Occipital lobe (tissue), 2 donors: ENCODE measurements around the gene UBE2J1. TPM values are rescaled to one million over a fixed set of nuclear protein-coding genes. Genes with fewer than 3 reads are reported as not detected.
A peak's percentile ranks its signal among the peaks of the same experiment; 100 is the strongest.
"Not testable (repeated sequence)": the region's sequence is repeated elsewhere in the genome, so short reads cannot be mapped to it uniquely, and the experiment has no call there.

Source experiments
- DNase-seq: peaks from one replicate; lab custom pipeline; 2025; lab: John Stamatoyannopoulos, UW
- total RNA-seq: library from RNA; depleted of rRNA; stranded (reverse); fragments of >200 nt; gene quantifications from one replicate; pipeline ENCODE4 v1.2.3, GENCODE V29; 2014

Gene UBE2J1
- total RNA-seq, 1 donor from 2014 or later = 62.5 TPM

DNA sequence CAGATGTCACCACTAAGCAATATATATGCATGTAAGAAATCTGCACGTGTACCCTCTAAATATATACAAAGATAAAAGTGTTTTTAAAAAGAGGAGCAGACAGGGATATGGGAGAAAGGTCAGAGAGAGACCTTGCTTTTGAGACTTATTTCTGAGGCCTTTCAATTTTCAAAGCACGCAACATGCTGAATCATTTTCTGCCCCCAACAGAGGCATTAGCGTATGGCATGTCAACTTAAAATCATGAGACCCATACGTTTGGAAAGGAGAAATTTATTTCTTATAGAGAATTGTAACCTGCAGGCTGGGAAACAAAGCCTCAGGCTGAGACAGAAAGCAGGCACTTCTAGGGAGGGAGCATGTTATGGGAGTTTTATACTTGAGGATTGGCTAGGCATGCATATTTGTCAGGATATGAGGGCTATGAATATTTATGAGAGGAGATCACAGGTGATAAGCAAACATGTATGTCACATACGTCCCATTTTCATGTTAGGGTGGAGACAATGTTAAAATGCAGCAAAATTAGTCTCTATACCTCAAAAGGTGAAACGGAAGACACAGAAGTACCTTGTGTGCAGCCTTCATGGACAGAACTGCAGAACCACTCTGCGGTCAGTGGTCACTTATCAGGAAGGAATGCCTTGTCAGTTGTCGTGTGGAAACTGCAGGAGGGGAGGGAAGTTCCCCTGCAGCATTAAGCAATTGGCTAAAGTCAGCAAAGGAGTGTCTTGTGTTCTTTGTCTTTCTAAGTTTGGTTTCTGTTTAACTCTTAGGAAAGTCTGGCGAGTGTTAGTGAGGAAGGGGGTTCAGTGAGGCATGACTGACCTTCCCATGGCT is 31.2 kb downstream of the UBE2J1 start:
- DNase-seq = no peak

DNA sequence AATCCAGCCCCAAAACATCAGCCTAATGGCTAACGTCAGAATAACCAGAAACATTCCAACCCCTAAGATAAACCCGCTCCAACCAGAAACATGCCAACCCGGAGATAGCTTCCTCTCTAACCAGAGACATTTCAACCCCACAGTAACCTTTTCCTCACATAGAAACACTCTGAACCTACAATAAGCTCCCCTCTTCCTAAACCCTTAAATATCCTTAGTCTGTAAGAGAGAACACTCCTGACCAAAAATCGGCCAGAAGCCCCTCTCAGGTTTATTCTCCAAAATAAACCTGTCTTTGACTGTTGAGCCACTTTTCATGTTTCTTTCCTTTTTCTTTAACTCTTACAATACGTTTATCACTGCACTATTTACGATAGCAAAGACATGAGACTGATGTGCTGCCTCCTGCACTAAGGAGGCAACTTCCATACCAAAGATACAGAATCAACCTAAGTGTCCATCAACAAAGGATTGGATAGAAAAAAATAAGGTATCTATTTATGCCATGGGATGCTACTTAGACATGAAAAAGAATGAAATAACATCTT is 32.4 kb downstream of the UBE2J1 start:
- no peak for DNase-seq

DNA sequence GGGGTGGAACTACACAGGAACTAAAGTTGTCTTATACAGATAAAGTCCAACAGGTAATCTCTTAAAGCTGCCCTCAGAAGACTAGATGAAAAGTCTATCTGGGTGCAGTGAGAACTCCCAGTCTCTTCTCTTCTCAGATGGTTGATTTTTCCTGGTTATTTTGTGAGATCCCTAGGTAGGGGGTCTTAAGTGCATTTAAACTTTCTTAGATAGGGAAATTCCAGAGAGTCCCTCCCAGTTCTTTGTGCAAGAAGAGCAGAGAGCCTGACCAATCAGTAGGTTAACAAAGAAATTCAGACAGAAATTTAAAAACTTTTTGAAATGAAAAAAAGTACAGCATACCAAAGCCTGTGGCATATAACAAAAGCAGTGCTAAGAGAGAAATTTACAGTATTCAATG is 35.5 kb downstream of the UBE2J1 start:
- no peak for DNase-seq

DNA sequence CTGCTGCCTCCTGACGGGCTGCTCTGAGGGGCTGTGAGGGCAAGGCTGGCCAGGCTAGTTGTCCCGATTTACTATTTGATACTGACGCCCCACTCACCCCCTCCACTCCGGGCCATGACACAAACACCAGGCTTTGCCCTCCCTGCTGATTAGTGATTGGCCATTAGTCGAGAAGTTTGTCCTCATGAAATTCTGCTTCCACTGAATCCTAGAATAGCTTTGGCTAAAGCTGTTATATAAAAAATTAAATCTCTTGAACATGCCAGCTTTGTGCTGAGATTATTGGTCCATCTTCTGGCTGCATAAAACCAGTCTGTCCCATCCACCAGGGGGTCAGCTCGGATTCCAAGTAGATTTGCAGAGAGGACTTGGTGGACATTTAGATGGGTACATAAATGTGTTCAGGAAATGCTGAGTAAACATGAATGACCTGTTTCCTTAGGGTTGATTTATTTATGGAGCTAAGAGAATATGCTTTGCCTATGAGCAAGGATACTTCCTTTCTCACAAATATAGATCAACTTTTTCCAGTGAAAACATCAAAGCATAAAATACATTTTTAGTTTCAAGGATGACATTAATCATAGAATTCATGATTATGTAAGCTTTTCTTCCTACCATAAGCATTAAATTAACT is 37.2 kb downstream of the UBE2J1 start, which contains the start of gene GABRR2:
Gene GABRR2, minus strand, starts transcription at position 51 of the 637 bp plus-strand sequence. CDS start 134 bp downstream, outside the sequence.
- DNase-seq = no peak

DNA sequence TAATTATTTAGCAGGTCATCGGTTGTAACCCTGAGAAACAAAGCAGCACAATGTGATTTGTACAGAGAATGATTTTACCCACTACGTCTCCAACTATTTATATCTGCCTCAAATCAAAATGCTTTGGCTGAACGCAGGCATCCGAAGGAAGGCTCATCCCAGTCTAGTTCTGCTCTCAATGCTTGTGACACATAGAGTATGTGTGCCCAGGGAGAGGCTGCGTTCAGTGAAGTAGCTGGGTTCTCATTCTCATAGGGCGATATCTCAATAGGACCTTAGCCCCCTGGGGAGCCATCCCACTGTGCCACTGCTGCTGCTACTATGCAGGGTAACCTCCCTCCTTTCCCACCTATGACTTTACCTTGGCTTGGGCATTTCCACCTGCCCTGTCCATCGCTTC is 37.8 kb downstream of the UBE2J1 start:
- DNase-seq = no peak

DNA sequence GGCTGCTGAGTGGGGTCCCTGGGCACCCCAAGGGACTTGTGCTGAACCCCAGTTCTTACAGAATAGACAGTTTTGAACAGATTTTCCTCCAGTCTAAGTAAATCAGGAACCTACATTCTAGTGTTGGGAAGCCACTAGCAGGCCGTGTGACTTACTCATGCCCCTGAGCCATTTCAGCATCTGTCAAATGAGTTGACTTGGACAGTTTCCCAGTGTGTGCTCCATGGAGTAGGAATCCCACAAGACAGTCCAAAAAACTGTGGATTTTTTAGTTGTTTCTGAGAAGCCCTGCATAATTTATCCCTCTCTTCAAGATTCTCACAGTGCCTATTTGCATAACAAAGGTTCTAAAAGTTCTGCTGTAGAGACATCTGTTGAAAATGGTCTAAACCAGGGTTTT is 39.5 kb downstream of the UBE2J1 start:
- DNase-seq = no peak

DNA sequence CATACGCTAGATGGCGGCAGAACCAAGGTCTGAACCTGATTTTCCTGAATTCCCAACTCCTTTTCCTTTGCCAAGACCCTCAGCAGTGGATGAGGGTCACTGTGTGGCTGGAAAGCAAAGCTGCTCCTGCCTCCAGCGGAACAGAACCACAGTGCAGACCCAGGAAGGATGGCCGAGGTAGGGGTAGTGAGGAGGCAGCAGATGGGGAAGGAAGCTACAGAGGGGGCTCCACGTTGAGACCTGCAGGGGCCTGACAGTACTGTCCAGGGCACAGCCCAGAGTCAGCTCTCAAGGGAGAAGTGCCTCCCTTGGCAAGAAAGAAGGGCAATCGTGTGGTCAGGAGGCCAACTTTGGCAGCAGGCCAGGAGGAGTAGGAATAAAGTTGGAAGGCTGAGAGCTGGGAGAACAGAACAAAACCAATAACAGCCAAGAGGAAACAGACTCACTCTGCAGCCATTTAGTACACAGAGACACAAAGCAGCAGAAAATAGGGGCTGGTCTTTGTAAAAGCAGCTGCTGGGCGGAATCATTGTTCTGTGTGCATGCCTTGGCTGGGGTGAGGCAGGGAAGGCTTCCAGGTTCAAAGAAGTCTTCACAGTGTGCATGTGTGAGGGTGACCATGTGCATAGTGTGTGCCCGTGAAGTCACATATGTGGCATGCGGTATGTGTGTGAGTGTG is 40.5 kb downstream of the UBE2J1 start:
- DNase-seq = peak; percentile 49

DNA sequence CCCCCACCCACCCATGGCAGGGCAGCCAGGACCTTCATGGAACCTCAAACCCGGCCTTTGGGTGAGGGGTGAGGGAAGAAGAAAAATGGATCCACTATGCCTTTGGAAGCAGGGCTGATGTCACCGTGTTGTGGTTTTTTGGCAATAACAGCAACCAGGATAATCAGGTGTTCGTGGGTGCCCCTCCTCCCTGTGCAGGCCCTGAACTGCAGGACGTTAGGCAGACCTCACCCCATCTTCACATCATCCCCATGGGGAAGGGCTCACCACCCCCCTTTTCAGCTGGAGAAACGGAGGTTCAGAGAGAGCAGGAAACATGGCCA is 41.0 kb downstream of the UBE2J1 start:
- DNase-seq = no peak

DNA sequence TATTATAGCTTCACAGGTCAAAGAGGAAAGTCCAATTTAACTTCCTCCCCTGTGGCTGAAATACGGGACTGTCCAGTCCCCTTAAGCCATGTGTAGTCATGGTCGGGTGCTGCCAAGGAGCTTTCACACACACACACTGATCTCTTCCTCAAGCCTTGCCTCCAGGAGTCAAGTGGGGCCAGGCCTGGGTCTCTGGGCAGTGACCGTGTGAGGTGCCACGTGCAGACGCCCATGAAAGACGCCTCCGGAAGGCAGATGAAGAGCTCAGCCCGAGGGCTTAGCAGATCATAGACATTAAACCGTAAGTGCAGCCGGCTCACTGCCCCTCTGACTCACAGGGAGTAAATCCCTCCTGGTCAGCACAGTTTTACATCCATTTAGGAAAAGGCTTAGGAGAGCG is 41.6 kb downstream of the UBE2J1 start:
- DNase-seq = no peak

DNA sequence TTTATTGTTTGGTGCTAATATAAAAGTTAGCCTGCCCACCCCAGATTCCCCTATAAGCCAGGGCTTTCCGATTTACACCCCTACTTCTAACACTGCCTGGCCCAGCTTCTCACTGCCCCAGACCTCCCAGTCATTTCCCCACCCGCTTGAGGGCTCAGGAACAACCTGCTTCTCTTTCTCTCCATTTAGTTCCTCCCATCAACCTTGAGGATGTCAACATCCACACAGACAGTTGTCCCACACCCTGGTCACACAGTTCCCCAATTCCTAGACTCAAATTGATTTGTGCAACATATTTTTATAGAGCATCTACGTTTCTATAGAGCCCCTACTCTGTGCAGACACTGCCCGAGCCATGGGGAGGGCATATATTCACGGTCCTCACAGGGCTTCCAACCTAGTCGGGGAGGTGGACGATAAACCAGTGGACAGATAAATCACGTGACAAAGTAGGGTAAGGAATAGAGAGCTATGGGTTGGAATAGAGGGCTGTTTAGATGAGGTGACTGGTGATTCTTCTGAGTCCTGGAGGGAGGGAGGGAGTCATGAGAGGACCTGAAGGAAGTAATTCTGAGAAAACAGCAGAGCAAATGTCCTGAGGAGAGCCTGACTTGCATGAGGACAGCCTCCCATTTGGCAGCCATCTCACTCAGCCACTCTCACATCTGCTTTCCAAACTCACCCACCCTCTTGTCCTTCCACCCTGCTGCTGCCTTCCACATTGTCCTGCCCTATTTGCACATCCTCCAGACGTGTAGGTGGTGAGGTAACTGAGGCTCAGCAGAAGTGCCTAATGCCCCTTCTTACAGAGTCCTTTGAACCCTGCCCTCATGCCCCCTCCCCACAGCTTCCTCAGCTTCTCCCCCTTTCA is 43.8 kb downstream of the UBE2J1 start:
- no peak for DNase-seq

DNA sequence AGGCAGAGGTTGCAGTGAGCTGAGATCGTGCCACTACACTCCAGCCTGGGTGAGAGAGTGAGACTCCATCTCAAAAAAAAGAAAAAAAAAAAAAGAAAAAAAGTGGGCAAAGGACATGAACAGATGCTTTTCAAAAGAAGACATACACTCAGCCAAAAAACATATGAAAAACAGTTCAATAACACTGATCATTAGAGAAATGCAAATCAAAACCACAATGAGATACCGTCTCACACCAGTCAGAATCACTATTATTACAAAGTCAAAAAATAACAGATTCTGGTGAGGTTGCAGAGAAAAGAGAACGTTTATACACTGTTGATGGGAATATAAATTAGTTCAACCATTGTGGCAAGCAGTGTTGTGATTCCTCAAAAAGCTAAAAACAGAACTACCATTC is 48.0 kb downstream of the UBE2J1 start:
- DNase-seq = not testable (repeated sequence)

DNA sequence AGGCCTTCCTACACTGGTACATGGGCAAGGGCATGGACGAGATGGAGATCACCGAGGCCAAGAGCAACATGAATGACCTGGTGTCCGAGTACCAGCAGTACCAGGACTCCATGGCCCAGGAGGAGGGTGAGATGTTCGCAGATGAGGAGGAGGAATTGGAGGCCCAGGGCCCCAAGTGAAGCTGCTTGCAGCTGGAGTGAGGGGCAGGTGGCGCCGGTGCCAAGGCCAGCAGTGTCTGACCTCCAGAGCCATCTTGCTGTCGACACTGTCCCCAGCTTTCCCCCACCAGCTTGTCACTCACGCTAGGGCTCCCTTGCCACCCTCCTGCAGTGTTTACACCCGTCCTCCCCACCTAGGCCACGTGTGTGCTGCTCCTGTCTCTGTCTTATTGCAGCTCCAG is 49.6 kb downstream of the UBE2J1 start:
- DNase-seq = no peak

DNA sequence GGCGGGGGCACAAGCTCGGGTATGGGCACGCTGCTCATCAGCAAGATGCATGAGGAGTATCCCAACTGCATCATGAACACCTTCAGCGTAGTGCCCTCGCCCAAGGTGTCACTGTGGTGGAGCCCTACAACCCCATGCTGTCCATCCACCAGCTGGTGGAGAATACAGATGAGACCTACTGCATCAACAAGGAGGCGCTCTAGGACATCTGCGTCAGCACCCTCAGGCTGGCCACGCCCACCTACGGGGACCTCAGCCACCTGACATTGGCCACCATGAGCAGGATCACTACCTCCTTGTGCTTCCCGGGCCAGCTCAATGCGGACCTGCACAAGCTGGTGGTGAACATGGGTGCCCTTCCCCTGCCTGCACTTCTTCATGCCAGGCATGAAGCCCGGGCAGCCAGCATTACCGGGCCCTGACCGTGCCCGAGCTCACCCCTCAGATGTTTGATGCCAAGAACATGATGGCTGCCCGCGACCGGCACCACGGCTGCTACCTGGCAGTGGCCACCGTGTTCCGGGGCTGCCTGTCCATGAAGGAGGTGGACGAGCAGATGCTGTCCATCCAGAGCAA is 50.2 kb downstream of the UBE2J1 start:
- no peak for DNase-seq

DNA sequence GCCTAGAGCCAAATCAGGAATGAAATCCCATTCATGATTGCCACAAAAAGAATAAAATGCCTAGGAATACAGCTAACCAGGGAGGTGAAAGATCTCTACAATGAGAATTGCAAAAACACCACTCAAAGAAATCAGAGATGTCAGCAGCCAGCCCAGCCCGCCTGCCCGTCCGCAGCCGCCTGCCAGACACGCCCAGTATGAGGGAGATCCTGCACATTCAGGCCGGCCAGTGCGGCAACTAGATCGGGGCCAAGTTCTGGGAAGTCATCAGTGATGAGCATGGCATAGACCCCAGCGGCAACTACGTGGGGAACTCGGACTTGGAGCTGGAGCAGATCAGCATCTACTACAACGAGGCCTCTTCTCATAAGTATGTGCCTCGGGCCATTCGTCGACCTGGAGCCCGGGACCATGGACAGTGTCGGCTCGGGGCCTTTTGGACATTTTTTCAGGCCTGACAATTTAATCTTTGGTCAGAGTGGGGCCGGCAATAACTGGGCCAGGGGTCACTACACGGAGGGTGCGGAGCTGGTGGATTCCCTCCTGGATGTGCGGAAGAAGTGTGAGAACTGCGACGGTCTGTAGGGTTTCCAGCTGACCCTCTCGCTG is 50.8 kb downstream of the UBE2J1 start:
- no peak for DNase-seq

DNA sequence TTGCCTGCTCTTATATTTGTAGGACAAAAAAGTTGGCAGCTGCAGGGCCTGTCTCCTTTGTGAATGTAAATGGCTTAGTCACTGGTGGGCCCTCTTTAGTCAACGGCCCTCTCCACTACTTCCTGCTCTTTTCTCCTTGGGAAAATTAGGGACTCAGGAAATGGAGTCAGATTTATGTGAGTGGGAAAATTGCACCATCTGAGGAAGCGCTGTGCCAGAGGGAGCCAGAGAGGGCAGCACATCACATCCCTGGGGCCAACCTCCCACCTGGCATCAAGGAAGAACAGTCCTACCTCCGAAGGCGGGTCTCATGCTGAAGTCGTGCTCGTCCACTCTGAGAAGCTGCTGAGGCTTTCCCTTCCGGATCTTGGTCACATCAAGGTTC is 53.1 kb downstream of the UBE2J1 start:
- DNase-seq = no peak

DNA sequence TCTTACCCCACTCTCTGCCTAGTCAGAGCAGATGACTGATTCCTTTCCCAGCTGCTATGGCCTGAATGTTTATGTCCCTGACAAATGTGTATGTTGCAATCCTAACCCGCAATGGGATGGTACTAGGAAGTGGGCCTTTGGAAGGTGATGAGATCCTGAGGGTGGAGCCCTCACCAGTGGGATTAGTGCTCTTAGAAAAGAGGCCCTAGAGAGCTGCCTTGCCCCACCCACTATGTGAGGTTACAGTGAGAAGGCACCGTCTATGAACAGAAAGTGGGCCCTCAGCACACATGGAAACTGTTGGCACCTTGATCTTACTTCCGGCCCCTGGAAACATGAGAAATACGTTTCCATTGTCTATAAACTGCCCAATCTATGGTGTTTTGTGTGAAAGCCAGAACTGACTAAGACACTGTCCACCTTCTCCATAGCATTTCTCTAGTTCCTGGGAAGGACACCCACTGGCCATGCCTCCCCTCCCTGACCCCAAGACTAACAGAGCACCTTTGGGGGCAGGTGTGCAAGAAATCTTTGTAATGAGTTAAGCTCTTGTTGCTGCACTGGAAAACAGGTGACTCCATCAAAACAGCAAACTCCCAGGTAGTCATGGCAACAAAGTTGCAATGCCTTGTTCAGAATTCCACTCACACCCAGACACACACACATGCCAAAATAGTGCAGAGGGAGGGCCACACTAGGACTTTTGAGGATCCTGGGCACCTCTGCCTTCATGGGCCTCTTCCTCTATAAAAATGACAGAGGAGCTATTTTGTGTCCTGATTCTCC is 53.6 kb downstream of the UBE2J1 start:
- DNase-seq = no peak

DNA sequence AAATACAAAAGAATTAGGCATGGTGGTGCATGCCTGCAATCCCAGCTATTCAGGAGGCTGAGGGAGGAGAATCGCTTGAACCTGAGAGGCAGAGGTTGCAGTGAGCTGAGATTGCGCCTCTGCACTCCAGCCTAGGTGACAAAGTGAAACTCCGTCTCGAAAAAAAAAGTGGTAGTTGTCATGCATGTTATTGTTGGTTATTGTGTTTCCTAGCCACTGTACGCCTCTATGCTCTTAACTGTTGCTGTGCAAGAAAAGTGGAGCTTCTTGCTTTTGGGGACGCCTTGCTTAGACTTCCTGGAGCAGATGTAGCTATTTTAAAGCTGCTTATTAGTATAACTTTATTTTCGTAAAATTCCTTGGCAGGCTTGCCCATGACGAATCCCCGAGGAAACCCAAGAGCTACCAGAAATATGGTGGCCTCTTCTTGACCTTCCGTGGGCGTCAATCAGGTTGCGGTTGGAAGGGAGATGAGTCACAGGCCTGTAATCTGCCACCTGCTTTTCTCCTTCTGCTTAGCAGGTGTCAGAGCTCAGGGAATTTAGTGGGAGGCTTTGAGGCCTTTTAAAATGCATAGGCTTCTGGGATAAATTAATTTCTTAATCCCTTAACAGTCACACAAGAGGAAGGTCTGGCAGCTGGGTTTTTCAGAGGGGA is 54.7 kb downstream of the UBE2J1 start:
- DNase-seq = peak; percentile 32

DNA sequence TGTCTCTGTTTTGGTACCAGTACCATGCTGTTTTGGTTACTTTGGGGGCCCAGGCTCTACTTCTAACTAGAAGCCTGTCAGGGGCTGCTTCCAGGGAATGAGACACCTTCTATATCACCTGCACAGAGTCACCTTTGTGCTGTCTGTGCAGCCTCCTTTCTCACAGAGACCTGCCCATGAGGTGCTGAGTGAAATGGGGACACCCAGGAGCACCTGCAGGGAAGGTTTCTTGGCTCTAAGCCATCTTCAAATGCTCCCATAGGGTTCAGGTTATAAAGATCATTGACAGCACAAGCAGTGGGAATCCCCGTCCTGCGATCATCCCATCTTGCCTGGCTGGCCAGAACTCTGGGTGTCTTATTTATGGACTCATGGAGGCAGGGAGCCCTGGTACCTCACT is 56.5 kb downstream of the UBE2J1 start:
- no peak for DNase-seq

DNA sequence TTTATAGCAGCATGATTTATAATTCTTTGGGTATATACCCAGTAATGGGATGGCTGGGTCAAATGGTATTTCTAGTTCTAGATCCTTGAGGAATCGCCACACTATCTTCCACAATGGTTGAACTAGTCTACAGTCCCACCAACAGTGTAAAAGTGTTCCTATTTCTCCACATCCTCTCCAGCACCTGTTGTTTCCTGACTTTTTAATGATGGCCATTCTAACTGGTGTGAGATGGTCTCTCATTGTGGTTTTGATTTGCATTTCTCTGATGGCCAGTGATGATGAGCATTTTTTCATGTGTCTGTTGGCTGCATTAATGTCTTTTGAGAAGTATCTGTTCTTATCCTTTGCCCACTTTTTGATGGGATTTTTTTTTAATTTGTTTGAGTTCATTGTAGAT is 57.4 kb downstream of the UBE2J1 start:
- DNase-seq = not testable (repeated sequence)
